GM21737 (cell line): ENCODE data around the gene ZNF836.
A peak's percentile ranks its signal among the peaks of the same experiment; 100 is the strongest.

Experiments
- ATAC-seq: cut with Tn5 transposase; IDR thresholded peaks from one replicate; pipeline ENCODE4 v1.9.1; 2021; ENCODE audit warnings: mild to moderate bottlenecking, moderate library complexity; ENCODE audit not compliant: unreplicated experiment

The ZNF836 gene

GRCh38 chr19:52188822-52189734, 17.7 kb upstream of the ZNF836 start:
- peak; percentile 6 for ATAC-seq

GRCh38 chr19:52187407-52187806, 16.0 kb upstream of the ZNF836 start:
- ATAC-seq: no peak

GRCh38 chr19:52176574-52176973, 5.2 kb upstream of the ZNF836 start:
- ATAC-seq: no peak

GRCh38 chr19:52172347-52172746, 926 bp upstream of the ZNF836 start:
- no peak for ATAC-seq

GRCh38 chr19:52170863-52171320, 529 bp downstream of the ZNF836 start:
- peak; percentile 37 for ATAC-seq

- ATAC-seq: no peak
These were observed 1.1 kb downstream of the ZNF836 start for GRCh38 chr19:52170304-52170703.

GRCh38 chr19:52155596-52156359, 15.6 kb downstream of the ZNF836 start:
- ATAC-seq: no peak

GRCh38 chr19:52148256-52148655, 23.2 kb downstream of the ZNF836 start:
- ATAC-seq: no peak

- no peak for ATAC-seq
These were observed 29.3 kb downstream of the ZNF836 start for GRCh38 chr19:52142001-52142595.

- no peak for ATAC-seq
These were observed 30.2 kb downstream of the ZNF836 start for GRCh38 chr19:52141203-52141602.

- peak; percentile 95 for ATAC-seq
These were observed 31.2 kb downstream of the ZNF836 start for GRCh38 chr19:52140032-52140710.

- ATAC-seq: peak; percentile 58
These were observed 32.0 kb downstream of the ZNF836 start, which contains the start of gene ZNF616 for GRCh38 chr19:52139252-52140031. ZNF616 (minus strand) TSS chr19:52139938; CDS start chr19:52130512, 9,426 bp downstream.

- ATAC-seq: no peak
These were observed 32.5 kb downstream of the ZNF836 start for GRCh38 chr19:52138983-52139251.

GRCh38 chr19:52138278-52138982, 33.0 kb downstream of the ZNF836 start:
- ATAC-seq: no peak

GRCh38 chr19:52120286-52120685, 51.1 kb downstream of the ZNF836 start:
- ATAC-seq: no peak

- ATAC-seq: no peak
These were observed 55.8 kb downstream of the ZNF836 start for GRCh38 chr19:52115526-52116053.

GRCh38 chr19:52114691-52115090, 56.7 kb downstream of the ZNF836 start:
- ATAC-seq: no peak

- no peak for ATAC-seq
These were observed 58.8 kb downstream of the ZNF836 start for GRCh38 chr19:52112624-52113023.

GRCh38 chr19:52110780-52111179, 60.6 kb downstream of the ZNF836 start:
- ATAC-seq: no peak
